Neural progenitor cell (in vitro differentiated cells): ENCODE data around the gene ZNF48. TPM values are rescaled to one million over a fixed set of nuclear protein-coding genes. Genes with fewer than 3 reads are reported as not detected.

Source experiments
- DNase-seq: peaks from one replicate; pipeline ENCODE4 v3.0.0-alpha.2; 2016; ENCODE audit warnings: low spot score
- H2AFZ ChIP-seq: fragments of 200-600 bp; sonication (generic); replicated peaks from 2 replicates; pipeline ENCODE4 v1.6.1; 2016; ENCODE audit warnings: antibody characterized with exemption
- H3F3A ChIP-seq: fragments of 200-600 bp; sonication (generic); 2 replicates; pipeline ENCODE4 v1.6.1; 2016; ENCODE audit warnings: antibody characterized with exemption, low read depth
- H3K27ac ChIP-seq: fragments of 200-600 bp; sonication (generic); 2 replicates; pipeline ENCODE4 v1.5.1; 2016; ENCODE audit warnings: mild to moderate bottlenecking
- H3K27me3 ChIP-seq: fragments of 200-600 bp; sonication (generic); 2 replicates; pipeline ENCODE4 v1.6.1; 2016; ENCODE audit warnings: mild to moderate bottlenecking, moderate library complexity
- H3K36me3 ChIP-seq: fragments of 200-600 bp; sonication (generic); 2 replicates; pipeline ENCODE4 v1.5.1; 2016
- H3K4me1 ChIP-seq: fragments of 200-600 bp; sonication (generic); 2 replicates; pipeline ENCODE4 v1.6.1; 2016; ENCODE audit warnings: mixed run types
- H3K4me2 ChIP-seq: fragments of 200-600 bp; sonication (generic); 2 replicates; pipeline ENCODE4 v1.6.1; 2016
- H3K4me3 ChIP-seq: fragments of 200-600 bp; sonication (generic); 2 replicates; pipeline ENCODE4 v1.5.1; 2016
- H3K79me2 ChIP-seq: fragments of 200-600 bp; sonication (generic); 2 replicates; pipeline ENCODE4 v1.6.1; 2016; ENCODE audit warnings: low read depth
- H3K9ac ChIP-seq: fragments of 200-600 bp; sonication (generic); 2 replicates; pipeline ENCODE4 v1.6.1; 2016
- H3K9me3 ChIP-seq: fragments of 200-600 bp; sonication (generic); 2 replicates; pipeline ENCODE4 v1.5.1; 2016; ENCODE audit warnings: low read depth
- H4K20me1 ChIP-seq: fragments of 200-600 bp; sonication (generic); 2 replicates; pipeline ENCODE4 v1.6.1; 2016; ENCODE audit warnings: low read depth
- H3K27ac Mint-ChIP-seq: 3 replicates; pipeline ENCODE4 v1.8.0; 2021; ENCODE audit warnings: mixed read lengths
- H3K27me3 Mint-ChIP-seq: 2 replicates; pipeline ENCODE4 v1.8.0; 2022; ENCODE audit warnings: low read depth, mild to moderate bottlenecking, inconsistent platforms, moderate library complexity, mixed read lengths; ENCODE audit not compliant: insufficient read depth
- H3K36me3 Mint-ChIP-seq: 3 replicates; pipeline ENCODE4 v1.8.0; 2021; ENCODE audit warnings: mixed read lengths
- H3K4me1 Mint-ChIP-seq: 3 replicates; pipeline ENCODE4 v1.8.0; 2021; ENCODE audit warnings: mixed read lengths
- H3K4me3 Mint-ChIP-seq: 3 replicates; pipeline ENCODE4 v1.8.0; 2021; ENCODE audit warnings: mild to moderate bottlenecking, moderate library complexity, mixed read lengths
- H3K9me3 Mint-ChIP-seq: 3 replicates; pipeline ENCODE4 v1.8.0; 2020; ENCODE audit warnings: mixed read lengths
- CTCF ChIP-seq: fragments of 200-600 bp; sonication (generic); IDR thresholded peaks from 2 replicates; pipeline ENCODE4 v1.5.1; 2017; ENCODE audit warnings: antibody characterized with exemption, mild to moderate bottlenecking
- EZH2 ChIP-seq: fragments of 200-600 bp; sonication (generic); IDR thresholded peaks from 2 replicates; pipeline ENCODE4 v1.6.1; 2017; ENCODE audit warnings: antibody characterized with exemption, mild to moderate bottlenecking, moderate library complexity
- EZH2phosphoT487 ChIP-seq: fragments of 200-600 bp; sonication (generic); IDR thresholded peaks from 2 replicates; pipeline ENCODE4 v1.6.1; 2017; ENCODE audit warnings: antibody characterized with exemption
- total RNA-seq: library from RNA; depleted of rRNA; stranded (reverse); fragments of >200 nt; gene quantifications from 2 replicates; pipeline ENCODE4 v1.2.3, GENCODE V29; 2015; ENCODE audit warnings: low replicate concordance

Gene ZNF48
- total RNA-seq, result 39.3 and 41.8 TPM in 2 replicates

- Histone ChIP-seq H3K4me2 (peak within 1 kb of the TSS; percentile 100), H3K36me3 (no peaks in the 10 kb centered on the region), H4K20me1 (peaks cover 40% of the 10 kb centered on the region), H3K4me1 (peaks cover 35% of the 10 kb centered on the region), H3F3A (peaks cover 75% of the 10 kb centered on the region), H3K9ac (peak within 1 kb of the TSS; percentile 75), H3K79me2 (peaks cover 42% of the 10 kb centered on the region), H3K27me3 (no peaks in the 10 kb centered on the region), H3K27ac (peak within 1 kb of the TSS; percentile 99), H2AFZ (peak within 1 kb of the TSS; percentile 30), H3K9me3 (no peaks in the 10 kb centered on the region), H3K4me3 (peak within 1 kb of the TSS; percentile 100)
- H3K4me1 Mint-ChIP-seq, result peaks cover 46% of the 10 kb centered on the region
- H3K36me3 Mint-ChIP-seq, result peaks cover 5% of the 10 kb centered on the region
- H3K9me3 Mint-ChIP-seq, result no peaks in the 10 kb centered on the region
- peaks cover 15% of the 10 kb centered on the region for H3K27me3 Mint-ChIP-seq
- H3K4me3 Mint-ChIP-seq, result peak within 1 kb of the TSS; percentile 86
- H3K27ac Mint-ChIP-seq, result peak within 1 kb of the TSS; percentile 98
- peak; percentile 97 for DNase-seq
- no peak for TF ChIP-seq EZH2phosphoT487
- peak; percentile 49 for TF ChIP-seq CTCF
- no peak for TF ChIP-seq EZH2
Observed at GRCh38 chr16:30395155-30395991, at the start of gene ZNF48. ZNF48 (plus strand) TSS chr16:30395420; CDS start chr16:30395795, 375 bp downstream.

GRCh38 chr16:30346286-30346685 is 48.9 kb upstream of the ZNF48 start:
- no peak overlapping the region for H3K4me3 Mint-ChIP-seq
- TF ChIP-seq CTCF (no peak), EZH2phosphoT487 (no peak), EZH2 (no peak)
- Histone ChIP-seq H3K79me2 (no peaks in the 10 kb centered on the region), H3K9ac (no peak overlapping the region), H3K36me3 (no peaks in the 10 kb centered on the region), H3K9me3 (no peaks in the 10 kb centered on the region), H3K27me3 (no peaks in the 10 kb centered on the region), H3F3A (peaks cover 11% of the 10 kb centered on the region), H3K27ac (no peak overlapping the region), H3K4me2 (no peak overlapping the region), H3K4me1 (no peaks in the 10 kb centered on the region), H4K20me1 (peaks cover 2% of the 10 kb centered on the region), H2AFZ (no peak overlapping the region), H3K4me3 (no peak overlapping the region)
- H3K4me1 Mint-ChIP-seq, result no peaks in the 10 kb centered on the region
- peaks cover 3% of the 10 kb centered on the region for H3K27me3 Mint-ChIP-seq
- H3K27ac Mint-ChIP-seq, result no peak overlapping the region
- peaks cover 8% of the 10 kb centered on the region for H3K36me3 Mint-ChIP-seq
- no peak for DNase-seq
- no peaks in the 10 kb centered on the region for H3K9me3 Mint-ChIP-seq

GRCh38 chr16:30348113-30348512 is 47.1 kb upstream of the ZNF48 start:
- Histone ChIP-seq H3K79me2 (peaks cover 7% of the 10 kb centered on the region), H3K36me3 (no peaks in the 10 kb centered on the region), H3F3A (peaks cover 11% of the 10 kb centered on the region), H3K27ac (no peak overlapping the region), H3K9me3 (no peaks in the 10 kb centered on the region), H3K9ac (no peak overlapping the region), H2AFZ (no peak overlapping the region), H3K27me3 (no peaks in the 10 kb centered on the region), H3K4me3 (no peak overlapping the region), H3K4me2 (no peak overlapping the region), H4K20me1 (peaks cover 2% of the 10 kb centered on the region), H3K4me1 (no peaks in the 10 kb centered on the region)
- Mint-ChIP-seq H3K36me3 (peaks cover 15% of the 10 kb centered on the region), H3K4me1 (no peaks in the 10 kb centered on the region), H3K27ac (peak overlapping the region; percentile 57), H3K4me3 (no peak overlapping the region), H3K27me3 (peaks cover 3% of the 10 kb centered on the region), H3K9me3 (no peaks in the 10 kb centered on the region)
- no peak for TF ChIP-seq EZH2
- TF ChIP-seq CTCF, result no peak
- TF ChIP-seq EZH2phosphoT487, result no peak
- no peak for DNase-seq
